GM10266 (cell line): ENCODE measurements around the gene NR1I3.

ENCODE experiments used
- DNase-seq: peaks from one replicate; pipeline ENCODE4 v3.0.0; 2012; ENCODE audit errors: extremely low spot score
- TF ChIP-seq, protein P1 (sequence below): IDR thresholded peaks from 2 replicates; pipeline ENCODE4 v1.5.1; 2012; ENCODE audit warnings: mild to moderate bottlenecking, low read depth; ENCODE audit not compliant: control insufficient read depth, insufficient read depth; ENCODE audit errors: missing control alignments

The NR1I3 gene

DNA sequence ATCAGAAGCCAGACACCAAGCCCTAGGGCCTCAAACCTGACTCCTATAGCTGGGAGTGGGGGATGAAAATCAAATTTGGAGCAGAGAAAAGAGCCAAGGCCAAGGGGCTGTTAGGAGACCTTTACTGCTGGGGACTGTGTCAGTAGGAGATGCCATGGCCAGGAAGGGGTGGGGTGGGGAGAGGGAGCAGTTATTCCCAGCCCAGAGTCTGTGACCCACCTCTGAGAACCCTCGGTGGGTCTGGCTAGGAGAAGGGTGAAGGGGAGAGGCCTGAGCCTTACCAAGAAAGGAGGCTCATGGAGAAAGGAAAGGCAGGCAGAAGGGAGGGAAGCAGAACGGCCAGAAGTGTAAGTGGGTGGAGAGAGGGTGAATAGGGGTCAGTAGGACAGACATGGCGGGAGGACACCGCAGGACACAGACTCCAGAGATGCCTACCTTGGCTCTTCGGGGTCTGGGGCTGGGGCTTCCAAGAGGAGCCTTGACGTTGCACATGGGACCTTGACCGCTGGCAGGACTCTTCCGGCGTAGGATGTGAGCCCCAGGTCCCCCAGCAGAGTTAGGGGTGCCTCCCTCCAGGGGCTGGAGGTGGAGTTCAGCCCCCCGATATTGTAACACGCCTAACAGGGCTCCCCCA lies 40.3 kb downstream of the NR1I3 start:
- no peak for DNase-seq
- TF ChIP-seq, protein P1, sequence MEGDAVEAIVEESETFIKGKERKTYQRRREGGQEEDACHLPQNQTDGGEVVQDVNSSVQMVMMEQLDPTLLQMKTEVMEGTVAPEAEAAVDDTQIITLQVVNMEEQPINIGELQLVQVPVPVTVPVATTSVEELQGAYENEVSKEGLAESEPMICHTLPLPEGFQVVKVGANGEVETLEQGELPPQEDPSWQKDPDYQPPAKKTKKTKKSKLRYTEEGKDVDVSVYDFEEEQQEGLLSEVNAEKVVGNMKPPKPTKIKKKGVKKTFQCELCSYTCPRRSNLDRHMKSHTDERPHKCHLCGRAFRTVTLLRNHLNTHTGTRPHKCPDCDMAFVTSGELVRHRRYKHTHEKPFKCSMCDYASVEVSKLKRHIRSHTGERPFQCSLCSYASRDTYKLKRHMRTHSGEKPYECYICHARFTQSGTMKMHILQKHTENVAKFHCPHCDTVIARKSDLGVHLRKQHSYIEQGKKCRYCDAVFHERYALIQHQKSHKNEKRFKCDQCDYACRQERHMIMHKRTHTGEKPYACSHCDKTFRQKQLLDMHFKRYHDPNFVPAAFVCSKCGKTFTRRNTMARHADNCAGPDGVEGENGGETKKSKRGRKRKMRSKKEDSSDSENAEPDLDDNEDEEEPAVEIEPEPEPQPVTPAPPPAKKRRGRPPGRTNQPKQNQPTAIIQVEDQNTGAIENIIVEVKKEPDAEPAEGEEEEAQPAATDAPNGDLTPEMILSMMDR: no peak

DNA sequence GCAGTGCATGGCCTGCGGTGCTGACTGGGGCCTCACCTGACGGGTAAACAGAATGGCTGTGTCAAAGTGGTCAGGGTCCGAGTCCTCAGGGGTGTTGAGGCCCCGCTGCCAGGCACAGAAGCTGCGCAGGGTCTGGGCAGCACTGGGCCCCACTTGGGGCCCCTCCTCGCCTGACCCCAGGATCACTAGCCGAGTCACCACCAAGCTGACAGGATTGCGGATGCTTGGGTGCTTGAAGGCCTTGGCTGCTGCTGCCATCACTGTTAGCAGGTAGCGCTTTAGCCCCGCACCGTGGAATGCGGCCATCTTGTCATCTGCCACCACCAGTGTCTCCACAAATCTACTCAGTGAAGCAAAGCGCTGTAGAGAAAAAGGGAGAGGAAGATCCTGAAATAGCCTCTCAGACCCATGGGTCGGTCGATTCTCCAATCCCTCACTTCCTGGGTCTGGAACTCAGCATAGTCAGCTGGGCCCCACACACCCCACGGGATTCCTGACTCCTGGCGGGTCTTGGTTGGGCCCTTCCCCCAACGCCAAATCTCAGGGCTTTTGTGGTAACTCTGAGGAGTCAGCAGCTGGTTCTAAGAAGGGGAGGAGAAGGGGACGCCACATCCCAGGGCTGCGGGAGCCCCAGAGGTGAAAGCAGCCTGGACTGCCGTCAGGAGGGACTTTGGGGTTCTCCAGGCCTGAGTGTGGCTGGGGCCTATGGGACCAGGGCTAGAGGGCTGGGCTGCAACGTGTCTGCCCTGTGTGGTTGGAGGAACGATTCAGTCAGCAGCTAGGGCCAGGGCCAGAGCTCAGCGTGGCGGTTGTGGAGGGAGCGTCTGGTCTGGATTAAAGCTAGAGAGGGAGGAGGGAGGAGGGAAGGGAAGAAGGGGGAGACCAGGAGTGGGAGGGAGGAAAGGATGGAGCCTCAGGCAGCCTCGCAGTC lies 41.2 kb downstream of the NR1I3 start:
- DNase-seq: no peak
- TF ChIP-seq, protein P1: no peak

DNA sequence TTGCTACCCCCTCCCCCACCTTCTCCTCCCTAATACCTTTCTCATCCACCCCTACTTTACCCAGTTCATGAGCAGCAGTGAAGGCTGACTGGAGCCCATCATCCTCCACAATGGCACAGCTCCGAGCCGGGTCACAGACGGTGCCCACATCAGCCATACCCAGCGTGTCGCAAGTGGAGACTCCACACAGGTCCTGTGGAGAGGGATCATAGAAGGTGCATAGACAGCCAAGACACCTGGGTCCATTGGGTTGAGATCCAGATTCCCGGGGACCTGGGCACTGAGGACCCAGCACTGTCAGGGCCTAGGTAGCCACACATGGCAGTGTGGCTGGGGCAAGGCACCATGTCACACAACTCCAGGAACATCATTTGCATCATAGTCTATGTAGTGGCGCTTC lies 41.9 kb downstream of the NR1I3 start:
- TF ChIP-seq, protein P1: no peak
- DNase-seq: no peak

DNA sequence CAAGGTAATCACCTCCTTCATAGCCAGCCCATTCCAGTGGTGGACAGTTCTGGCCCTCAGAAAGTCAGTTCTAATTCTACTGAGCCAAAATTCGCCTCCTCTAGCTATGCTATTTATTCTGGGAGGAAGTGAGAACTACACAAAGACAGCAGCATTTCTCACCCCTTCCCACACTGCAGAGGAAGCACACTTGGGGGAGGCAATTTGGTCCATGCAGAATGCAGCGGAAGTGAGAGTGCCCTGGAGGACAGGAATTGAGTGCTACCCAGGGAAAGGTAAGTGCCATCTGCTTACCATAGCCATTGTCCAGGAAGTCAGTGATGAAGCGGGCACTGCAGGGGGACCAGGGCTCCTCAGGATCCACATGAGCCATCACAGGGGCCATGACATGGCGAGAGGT lies 42.8 kb downstream of the NR1I3 start:
- TF ChIP-seq, protein P1: no peak
- DNase-seq: no peak

DNA sequence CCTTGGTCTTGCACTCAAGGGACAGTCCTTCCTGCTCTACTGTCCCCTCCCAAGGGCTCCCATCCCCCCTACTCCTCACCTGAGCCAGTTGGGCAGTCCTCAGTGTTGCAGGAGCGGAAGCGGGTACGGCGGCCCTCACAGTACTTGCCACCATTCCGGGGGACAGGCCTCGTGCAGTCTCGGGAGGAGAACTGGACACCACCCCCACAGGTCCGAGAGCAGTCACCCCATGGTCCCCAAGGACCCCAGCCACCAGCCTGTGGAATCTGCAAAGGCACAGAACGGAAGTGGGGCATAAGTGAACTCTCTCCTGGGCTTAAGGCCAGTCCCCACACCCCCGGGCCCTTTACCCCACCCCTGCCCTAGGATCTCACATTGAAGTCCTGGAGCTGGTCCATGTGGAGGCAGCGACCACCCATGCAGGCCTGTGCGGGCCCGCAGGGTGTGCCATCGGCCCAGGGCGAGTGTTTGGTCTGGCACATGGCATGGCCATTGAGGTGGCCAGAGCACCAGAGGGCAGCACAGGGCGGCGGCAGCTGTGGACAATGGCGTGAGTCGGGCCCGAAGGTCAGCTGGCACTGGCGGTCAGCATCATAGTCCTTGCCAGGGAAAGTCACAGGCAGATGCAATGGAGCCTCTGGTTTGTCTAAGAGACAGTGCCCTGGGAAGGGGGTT lies 44.3 kb downstream of the NR1I3 start:
- TF ChIP-seq, protein P1: no peak
- no peak for DNase-seq

DNA sequence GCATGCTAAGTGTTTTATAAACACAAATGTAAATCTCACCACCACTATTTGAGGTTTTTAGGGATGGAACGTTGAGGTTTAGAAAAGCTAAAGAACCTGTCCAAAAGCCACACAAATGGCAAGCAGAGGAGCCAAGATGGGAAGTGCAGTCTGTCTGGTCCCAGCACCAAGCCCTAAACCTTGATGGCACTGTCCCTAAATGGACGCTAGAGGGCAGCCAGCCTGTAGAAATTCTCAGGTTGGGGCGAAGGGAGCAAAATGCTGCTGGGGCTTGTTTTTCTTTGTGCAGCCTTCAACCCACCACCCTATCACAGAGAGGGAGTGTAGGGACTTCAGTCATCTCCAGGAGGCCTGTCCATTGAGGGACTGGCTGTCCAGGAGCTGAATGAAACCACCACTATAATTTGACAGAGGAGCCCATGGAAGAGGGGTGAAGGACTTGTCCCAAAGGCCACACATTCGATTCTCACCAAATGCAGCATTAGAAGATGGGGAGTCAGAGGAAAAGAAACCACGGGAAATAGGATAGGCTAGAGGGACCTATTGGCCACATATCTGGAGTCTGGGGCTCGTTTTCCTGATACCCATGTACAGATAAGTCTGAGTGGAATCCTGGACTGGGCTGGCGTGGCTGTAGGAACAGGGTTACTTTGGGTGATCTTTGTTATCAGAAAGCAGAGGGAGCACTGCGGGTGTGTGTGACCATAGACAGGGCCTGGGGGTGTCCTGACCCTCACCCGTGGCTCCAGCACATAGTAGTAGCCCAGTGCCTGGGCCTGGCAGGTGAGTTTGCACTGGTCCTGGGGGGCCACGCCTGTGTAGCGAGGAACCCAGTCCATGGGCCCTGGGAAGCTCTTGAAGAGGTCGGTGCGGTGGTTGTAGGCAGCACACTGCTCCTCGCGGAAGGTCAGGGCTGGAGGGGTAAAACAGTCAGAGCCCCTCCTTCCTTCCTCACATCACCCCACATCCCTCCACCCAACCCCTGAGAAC lies 45.2 kb downstream of the NR1I3 start:
- TF ChIP-seq, protein P1: peak; percentile 96
- DNase-seq: peak; percentile 78
